Activated CD8-positive, alpha-beta memory T cell treated with anti-CD3 and anti-CD28 coated beads, Interleukin-2, amount 50 U/mL, for 1 hour (primary cell): Measurements from ENCODE around the gene AP2S1.
"Not testable (repeated sequence)": the region's sequence is repeated elsewhere in the genome, so short reads cannot be mapped to it uniquely, and the experiment has no call there.

Experiments used
- DNase-seq: peaks from one replicate; pipeline ENCODE4 v3.0.0-alpha.2; 2020; ENCODE audit errors: extremely low read depth

Gene AP2S1

DNA sequence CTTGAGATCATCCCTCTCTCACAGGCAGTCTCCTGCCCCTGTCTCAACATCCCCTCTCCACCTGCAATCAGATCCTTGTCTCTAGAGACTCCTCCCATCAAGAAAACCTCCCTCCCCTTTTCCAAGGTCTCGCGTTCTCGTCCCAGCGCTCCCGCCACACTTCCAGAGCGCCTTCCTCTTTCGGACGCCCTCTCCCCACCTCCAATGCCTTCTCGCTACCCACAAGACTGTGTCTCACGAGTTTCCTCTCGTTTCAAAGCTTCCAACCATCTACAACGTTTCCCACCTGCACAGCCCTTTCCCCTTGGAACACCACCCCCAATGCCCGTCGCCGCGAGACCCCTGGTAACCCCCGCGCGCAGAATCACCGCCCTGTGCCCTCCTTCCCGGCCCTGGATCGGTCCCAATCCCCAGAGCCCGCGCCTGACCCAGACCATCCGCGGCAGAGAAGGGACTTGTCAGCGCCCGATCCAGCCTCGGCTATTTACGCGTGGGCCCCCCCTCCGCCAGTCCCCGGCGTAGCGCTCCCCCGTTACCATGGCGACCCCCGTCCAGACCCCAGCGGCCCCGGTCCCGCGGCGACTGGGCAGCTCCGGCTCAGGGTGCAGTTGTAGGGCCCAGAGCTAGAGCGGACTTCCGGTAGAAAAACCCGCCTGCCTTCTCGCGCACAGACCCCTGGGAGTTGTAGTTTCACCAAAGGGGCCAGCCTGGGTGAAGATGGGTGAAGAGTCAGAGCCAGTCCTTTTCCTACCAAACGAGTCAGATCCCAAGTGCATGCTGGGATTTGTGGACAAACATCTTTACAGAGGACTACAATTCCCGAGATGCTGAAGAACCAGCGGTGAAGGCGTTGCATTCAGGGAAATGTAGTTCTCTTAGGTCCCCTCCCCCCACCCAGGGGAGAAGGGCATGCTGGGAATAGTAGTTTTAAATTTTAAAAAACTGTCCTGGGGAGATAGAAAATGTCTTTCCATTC is at the start of gene AP2S1:
AP2S1 (minus strand) TSS at position 619 of the 976 bp plus-strand sequence; CDS start at position 539, 80 bp downstream.
- peak; percentile 86 for DNase-seq

DNA sequence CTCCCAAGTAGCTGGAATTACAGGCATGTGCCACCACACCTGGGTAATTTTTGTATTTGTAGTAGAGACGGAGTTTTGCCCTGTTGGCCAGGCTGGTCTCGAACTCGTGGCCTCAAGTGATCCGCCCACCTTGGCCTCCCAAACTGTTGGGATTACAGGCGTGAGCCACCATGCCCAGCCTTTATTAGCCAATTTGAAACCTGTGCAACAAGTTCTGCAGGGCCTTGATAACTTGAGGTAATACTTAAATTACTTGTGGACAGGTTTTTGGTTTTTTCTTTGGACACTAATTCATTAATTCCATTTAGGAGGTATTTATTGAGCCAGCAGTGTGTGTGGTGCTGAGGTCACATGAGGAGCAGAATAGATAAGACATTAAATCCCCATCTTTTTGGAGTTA is 49.7 kb upstream of the AP2S1 start:
- DNase-seq = no peak

DNA sequence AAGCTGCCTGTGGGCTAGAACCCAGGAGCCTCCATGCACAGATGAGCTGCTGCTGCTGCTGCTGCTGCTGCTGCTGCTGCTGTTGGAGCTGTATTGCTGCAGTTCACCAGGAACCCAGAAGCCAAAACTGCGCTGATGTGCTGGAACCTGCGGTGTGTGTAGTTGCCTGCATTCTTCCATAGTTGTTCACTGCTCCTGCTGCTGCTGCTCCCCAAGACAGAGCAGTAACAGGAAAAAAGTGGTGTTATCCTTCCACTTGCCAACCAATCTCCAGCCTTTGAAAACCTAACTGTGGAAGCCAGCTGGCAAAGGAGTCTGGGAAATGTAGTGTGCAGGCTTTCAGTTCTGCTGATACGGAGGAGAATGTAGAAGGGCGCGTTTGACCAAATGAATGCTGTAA is 48.1 kb upstream of the AP2S1 start:
- no peak for DNase-seq

DNA sequence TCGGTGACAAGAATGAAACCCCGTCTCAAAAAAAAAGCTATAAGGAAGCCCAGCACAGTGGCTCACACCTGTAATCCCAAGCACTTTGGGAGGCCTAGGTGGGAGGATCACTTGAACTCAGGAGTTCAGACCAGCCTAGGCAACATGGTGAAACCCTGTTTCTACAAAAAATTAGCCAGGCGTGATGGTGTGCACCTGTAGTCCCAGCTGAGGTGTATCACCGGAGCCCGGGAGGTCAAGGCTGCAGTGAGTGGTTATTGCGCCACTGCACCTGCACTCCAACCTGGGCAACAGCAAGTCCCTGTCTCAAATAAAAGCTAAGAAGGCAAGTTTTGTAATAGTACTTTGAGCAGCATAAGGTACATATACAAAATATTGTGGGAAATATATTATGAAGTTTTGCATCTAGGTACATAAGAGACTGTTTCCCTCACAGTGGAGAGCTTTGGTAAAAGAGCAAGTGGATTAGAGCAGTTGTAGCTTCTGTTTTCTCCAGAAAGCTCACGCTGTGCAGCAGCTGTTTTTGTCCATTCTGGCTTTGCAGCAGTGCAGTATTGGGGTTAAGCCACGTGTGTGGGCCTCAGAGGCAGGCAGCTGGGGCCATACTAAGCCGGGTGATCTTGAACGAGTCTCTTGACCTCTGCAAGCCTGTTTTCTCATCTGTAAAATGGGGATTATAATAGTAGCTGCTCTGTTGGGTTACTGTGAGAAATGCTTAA is 45.6 kb upstream of the AP2S1 start:
- no peak for DNase-seq

DNA sequence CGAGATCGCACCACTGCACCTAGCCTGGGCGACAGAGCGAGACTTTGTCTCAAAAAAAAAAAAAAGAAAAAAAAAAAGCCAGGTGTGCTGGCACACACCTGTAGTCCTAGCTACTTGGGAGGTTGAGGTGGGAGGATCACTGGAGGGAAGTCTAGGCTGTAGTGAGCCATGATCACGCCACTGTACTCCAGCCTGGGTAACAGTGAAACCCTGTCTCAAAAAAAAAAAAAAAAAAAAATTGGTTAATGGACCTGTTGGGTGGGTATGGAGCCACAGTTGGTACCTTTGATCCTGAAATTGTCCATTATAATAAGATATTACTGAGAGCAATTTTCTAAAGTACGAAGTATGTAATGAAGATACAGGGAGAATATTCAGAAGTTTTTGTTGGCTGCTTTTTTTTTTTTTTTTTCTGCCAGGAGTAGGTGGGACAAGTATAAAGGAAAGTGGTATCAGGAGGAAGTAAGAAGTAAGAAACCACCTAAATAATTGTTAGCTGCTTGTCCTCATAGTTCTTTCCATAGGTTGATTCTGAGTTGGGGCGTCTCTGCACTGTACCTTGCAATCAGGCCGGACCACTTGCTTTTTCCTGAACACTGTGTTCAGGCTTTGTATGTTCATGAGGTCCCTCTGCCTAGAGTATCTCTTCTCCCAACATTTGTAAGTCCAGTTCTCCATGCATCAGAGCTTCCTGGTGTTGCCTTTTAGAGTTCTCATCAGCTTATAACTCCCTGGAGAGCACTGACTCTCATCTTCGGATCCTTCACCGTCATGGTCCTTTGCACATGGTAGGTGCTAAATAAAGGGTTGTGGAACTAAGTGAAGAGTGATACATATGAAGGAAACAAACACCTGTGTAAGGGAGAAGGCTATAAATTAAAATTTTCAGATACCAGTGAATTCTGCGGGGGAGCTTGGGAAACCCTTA is 41.9 kb upstream of the AP2S1 start:
- no peak for DNase-seq

DNA sequence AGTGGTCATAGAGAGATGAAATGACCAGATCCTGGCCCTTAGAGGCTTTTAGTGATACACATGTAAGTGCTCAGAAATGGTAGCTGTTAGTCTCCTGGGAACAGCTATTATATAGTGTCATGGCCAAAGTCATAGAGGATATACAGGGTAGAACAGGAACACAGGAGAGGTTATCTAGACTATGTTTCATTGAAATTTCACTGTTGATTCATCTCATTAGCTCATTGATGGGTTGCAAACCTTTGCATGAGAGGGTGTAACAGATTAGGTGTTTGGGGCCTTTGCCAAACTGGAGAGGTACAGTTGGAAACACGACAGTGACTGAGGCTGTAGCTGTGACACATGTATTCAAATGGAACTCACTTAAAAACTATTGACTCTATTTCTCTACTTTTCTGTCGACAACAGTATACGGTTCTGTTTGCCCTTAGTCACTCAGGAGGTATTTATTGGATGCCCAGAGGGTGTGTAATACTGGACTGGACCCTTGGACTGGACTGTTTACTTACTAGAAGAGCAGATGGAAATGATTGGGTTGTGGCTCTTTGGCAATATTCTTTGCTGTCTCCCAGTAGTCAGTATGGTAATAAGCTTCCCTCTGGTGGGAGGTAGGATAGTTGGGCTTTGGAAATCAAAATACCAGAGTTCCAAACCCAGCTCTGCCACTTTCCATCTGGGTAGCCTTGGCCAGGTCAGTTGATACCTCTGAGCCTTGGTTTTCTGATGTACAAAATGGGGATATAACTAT is 40.0 kb upstream of the AP2S1 start:
- no peak for DNase-seq

DNA sequence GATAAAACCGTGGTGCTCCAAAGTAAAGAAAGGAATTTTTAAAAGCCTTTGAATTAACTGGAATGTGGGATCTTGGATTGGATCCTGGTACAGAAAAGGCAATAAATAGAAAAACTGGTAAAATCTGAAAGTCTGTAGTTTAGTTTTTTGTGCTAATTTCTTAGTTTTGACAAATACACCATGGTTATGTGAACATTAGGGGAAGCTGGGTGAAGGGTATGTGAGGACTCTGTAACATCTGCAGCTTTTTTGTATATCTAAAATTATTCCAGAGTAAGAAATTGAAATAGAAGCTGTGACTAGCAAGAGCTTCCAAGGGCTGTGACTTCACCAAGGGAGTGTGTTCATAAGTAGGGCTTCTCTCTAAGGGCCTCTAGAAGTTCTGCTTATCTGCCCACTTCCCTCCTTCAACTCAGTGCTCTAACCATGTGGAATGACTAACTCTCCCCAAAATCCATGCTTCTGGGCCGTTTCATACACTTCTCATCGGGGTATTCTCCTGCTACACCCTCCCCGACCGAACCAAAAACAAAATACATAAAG is 36.7 kb upstream of the AP2S1 start:
- no peak for DNase-seq

DNA sequence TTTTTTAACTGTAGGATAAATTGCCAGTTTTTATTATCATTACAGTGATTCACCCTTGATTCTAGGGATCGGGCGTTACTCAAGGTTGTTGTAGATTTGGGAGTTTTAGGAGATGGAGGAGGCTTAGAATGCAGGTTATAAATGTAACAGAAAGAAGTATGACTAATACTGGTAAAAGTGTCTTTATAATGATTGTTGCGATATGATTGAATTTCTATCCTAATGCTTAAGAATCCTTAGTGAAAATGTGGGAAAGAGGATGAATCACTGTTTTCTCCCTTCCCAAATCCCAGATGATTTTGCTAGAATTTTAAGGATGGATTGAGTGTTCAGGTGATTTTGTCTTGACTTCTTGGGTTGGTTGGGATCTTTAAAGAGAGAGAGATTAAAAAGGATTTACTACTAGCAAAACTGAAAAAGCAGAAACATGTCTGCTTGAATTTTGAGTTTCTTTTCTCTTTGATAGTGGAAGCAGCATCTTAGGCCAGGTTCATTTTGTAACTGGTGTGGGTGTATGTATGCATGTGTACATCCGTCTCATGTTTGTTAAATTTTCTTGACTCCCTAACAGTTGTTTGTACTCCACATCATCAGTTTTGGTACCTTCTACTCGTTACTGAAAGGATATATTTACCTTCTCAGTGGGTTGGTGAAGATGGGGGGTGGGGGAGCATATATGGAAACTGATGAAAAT is 36.0 kb upstream of the AP2S1 start:
- no peak for DNase-seq

DNA sequence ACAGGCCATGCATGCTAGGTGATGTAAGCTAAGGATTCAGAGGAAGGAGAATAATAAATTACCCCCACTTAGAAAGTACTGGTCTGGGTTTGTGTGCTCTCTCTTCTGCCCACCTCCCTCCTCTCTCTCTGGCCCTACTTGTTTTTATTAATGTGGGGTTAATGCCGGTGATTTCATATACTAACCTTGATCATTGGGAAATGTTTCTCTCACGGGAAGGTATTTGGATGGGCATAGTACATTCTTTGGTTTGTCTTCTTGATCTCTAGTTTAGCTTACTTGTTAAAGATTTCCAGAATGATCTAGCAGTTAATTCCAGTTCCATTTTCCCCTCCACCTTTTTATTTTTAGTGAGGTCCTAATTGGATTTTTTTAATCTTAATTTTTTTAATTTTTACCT is 34.8 kb upstream of the AP2S1 start:
- DNase-seq = no peak

DNA sequence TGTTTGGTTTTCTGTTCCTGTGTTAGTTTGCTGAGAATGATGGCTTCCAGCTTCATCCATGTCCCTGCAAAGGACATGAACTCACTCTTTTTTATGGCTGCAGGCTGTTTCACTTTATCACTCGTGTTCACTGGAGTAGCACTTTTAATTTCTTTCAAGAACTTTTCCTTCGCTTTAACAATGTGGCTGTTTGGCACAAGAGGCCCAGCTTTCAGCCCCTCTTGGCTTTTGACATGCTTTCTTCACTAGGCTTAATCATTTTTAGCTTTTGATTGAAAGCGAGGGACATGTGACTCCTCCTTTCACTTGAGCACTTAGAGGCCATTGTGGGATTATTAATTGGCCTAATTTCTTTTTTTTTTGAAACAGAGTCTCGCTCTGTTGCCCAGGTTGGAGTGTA is 32.1 kb upstream of the AP2S1 start:
- DNase-seq = not testable (repeated sequence)

DNA sequence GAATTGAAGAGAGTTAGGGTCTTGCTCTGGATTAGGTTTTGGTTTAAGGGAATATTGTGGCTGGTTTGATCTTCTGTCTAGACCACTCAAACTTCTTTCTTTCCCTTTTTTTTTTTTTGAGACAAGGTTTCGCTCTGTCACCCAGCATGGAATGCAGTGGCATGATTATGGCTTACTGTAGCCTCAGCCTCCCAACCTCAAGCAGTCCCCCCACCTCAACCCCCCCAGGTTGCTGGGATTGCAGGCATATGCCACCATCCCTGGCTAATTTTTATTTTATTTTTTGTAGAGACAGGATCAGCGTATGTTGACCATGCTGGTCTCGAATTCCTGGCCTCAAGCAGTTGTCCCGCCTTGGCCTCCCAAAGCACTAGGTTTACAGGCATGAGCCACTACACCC is 31.4 kb upstream of the AP2S1 start:
- no peak for DNase-seq

DNA sequence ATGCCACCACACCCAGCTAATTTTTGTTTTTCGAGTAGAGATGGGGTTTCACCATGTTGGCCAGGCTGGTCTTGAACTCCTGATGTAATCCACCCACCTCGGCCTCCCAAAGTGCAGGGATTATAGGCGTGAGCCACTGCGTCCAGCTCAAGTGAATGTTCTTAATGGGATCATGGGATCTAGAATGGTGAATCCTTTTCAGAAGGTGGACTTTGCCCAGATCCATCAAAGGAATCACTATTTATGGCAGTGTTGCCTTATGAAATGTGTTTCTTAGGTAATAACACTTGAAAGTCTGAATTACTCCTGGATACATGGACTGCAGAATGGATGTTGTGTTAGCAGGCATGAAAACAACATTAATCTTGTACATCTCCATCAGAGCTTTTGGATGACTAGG is 30.4 kb upstream of the AP2S1 start:
- no peak for DNase-seq

DNA sequence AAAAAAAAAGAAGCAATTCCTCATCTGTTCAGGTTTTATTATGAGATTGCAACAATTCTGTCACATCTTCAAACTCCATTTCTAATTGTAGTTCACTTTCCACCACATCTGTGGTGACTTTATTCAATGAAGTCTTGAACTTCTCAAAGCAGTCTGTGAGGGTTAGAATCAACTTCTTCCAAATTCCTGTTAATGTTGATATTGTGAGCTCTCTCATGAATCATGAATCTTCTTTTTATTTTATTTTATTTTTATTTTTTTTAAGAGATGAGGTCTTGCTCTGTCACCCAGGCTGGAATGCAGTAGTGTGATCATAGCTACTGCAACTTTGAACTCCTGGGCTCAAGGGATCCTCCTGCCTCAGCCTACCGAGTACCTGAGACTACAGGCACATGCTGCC is 29.8 kb upstream of the AP2S1 start:
- no peak for DNase-seq

DNA sequence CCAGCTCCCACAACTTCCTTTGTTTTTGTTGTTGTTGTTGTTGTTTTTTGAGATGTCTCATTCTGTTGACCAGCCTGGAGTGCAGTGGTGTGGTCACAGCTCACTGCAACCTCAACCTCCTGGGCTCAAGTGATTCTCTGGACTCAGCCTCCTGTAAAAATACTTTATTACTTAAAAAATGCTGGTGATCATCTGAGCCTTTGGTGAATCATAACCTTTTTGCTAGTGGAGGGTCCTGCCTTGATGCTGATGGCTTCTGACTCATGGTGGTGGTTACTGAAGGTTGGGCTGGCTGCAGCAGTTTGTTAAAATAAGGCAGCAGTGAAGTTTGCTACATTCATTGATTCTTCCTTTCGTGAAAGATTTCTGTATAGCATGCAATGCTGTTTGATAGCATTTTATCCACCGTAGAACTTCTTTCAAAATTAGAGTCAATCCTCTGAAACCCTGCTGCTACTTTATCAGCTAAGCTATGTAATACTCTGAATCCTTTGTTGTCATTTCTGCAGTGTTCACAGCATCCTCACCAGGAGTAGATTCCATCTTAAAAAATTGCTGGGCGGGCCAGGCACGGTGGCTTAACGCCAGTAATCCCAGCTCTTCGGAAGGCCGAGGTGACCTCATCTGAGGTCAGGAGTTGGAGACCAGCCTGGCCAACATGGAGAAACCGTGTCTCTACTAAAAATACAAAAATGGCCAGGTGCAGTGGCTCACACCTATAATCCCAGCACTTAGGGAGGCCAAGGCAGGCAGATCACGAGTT is 28.1 kb upstream of the AP2S1 start:
- no peak for DNase-seq

DNA sequence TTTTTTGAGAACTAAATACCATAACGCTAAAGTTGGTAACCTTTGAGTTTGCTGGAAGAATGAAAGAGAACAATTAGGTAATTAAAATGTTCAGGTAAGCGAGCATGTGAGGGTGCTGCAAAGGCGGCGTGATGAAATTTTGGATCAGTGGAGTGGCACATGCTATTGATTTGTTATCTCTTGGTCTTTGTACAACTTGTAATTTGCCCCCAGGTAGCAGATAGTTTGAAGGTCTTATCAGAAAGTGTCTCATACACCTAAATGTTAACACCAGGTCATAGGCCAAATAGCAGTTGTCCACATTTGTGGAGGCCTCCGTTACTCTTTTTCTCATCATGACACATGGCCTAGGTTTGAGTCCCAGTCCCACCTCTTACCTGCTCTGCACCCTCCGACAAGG is 25.0 kb upstream of the AP2S1 start:
- DNase-seq = no peak

DNA sequence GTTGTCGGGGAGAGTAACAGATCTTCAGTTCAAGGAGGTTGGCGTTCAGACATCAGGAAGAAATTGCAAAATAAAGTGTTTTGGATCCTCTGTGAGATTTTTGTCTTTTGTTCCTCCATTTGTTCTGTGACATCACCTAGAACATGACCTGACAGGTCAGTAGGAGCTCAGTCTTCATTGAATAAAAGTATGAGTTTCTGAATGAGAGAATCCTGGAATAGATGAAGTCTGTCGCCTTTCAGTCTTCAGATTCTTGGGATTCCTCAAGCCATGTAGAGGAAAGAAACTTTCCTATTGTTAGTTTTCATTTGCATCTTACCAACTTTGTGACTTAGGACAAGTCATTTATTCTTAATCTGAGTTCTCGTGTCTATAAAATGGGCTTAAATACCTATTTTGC is 24.6 kb upstream of the AP2S1 start:
- DNase-seq = no peak

DNA sequence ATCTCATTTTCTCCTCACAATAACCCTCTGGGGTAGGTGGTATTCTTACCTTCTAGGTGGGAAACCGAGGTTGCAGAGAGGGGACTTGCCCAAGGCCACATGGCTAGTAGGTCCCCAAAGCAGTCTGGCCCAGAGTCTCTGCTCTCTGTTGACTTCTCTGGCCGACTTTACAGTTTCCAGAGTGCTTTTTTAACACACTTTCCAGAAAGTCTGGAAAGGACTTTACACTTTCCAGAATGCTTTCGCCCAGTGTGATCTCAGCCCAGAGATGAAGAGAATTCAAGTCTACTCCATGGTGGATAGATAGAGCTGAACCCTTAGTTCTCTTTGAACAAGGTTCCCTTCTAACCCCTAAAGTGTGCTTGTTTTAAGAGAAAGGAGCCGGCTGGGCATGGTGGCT is 22.3 kb upstream of the AP2S1 start:
- DNase-seq = no peak

DNA sequence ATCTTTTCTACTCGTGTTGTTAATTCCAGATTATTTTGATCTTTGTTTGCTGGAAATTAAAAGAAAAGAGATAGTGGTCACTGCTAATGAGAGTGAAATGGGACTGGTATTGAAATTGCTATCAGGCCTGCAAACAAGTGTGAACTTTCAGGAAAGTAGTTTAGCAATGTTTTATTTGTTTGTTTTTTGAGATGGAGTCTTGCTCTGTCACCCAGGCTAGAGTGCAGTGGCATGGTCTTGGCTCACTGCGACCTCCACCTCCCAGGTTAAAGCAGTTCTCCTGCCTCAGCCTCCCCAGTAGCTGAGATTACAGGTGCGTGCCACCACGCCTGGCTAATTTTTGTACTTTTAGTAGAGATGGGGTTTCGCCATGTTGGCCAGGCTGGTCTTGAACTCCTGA is 20.5 kb upstream of the AP2S1 start:
- not testable (repeated sequence) for DNase-seq

DNA sequence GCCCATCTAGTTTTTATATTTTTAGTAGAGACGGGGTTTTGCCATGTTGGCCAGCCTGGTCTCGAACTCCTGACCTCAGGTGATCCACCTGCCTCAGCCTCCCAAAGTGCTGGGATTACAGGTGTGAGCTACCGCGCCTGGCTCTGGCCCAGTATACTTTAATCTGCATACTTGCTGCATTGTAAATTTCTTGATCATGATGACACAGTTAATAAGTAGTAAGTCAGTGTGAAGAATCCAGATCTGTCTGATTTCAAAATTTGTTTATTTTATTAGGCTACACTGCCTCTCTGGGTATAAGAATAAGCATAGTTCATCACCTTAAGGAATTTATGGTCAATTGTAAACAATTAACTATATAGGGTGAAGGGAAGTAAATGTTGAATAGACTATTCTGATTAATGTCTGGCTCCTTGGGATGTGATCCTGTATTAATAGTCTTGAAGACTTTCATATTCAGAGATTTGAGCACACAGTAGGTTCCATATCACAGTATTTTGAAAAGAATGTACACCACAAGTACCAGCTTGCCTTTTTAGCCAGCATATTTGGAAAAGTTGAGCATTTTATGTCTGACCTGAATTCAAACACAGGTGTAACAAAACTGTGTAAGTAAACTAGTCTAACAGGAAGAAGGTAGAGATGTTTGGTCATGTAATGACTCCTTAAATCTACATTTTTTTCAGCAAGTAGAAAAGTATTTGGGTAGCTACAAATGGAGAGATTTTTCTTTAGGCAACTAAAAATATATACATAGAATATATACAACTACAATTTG is 17.6 kb upstream of the AP2S1 start:
- DNase-seq = no peak
